HG02763 (cell line): ENCODE results near the gene MTM1.

Experiments used
- ATAC-seq: cut with Tn5 transposase; IDR thresholded peaks from one replicate; pipeline ENCODE4 v1.9.1; 2021; ENCODE audit warnings: mild to moderate bottlenecking, moderate library complexity; ENCODE audit not compliant: unreplicated experiment

Gene MTM1

GRCh38 chrX:150702966-150703694 is 134.7 kb downstream of the MTM1 start:
- ATAC-seq = no peak

DNA sequence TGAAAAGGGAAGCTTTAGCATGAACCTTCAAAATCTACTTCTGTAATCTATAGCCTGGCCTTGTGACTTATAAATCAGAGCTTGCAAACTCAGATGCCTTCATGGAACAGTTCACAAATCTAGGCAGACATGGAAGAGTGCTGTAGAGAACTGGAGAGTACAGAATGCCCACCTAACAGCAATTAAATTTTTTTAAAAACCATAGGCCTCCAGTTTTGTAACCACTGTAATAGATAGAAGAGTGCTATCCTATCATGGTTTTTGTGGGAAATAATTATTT is 135.2 kb downstream of the MTM1 start:
- ATAC-seq = no peak

DNA sequence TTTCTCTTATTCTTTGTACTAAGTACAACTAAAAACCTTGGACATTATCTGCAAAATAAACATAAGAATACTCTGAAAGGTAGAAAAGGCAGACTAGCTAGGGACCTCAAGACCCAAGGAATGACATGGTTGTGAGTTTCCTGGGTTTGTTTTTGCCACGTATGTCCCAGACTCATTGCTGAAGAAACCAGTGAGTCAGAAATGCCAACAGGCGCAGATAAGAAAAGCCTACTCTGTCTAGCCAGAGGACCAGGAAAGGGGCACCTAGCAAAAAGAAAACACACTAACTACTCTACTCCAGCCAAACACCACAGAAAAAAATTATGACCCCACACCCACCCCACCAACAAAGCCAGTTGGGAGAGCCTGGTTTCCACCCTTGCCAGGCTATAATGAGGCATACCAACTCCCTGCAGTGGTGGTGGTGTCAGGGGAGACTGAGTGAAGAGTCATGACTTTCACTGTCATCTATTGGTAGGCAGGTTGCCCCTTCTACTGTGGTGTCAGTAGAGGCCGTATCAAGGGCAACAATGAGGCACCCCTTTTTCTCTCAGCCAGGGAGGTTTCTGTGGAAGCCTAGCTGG is 135.7 kb downstream of the MTM1 start:
- ATAC-seq = no peak

DNA sequence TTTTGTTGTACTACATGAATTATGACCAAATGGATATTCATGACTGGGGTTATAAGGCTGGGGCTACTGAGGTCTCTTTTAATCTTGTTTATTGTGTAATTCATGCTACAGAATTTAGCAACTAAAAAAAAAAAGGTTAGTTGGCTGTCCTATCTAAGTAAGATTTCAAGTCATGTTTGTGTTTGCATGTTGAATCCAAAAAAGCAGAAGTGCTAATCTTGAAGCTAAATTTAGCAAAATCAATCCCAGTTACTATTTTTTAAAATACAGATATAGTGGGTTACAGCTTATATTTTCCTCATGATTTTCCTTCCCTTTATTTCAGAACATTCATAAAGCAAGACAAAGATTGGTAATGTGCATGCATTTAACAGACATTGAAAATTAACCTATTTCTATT is 144.2 kb downstream of the MTM1 start:
- ATAC-seq = no peak

- no peak for ATAC-seq
These were observed 146.8 kb downstream of the MTM1 start for GRCh38 chrX:150715184-150715583.

GRCh38 chrX:150719621-150720020 is 151.2 kb downstream of the MTM1 start:
- ATAC-seq = no peak
